HS-27A (cell line): Measurements from ENCODE around the gene NOXO1.

ENCODE experiments used
- DNase-seq: peaks from one replicate; pipeline ENCODE4 v3.0.0-alpha.2; 2012; ENCODE audit warnings: low read depth, missing footprints

Gene NOXO1

GRCh38 chr16:1997494-1998359 is 16.5 kb upstream of the NOXO1 start:
- DNase-seq: no peak

GRCh38 chr16:1993731-1994131 is 12.5 kb upstream of the NOXO1 start:
- DNase-seq: no peak

GRCh38 chr16:1992704-1993317 is 11.5 kb upstream of the NOXO1 start:
- DNase-seq: no peak

GRCh38 chr16:1991948-1992703 is 10.9 kb upstream of the NOXO1 start:
- no peak for DNase-seq

- DNase-seq: no peak
These were observed 10.3 kb upstream of the NOXO1 start for GRCh38 chr16:1991588-1991947.

GRCh38 chr16:1991135-1991551 is 9.9 kb upstream of the NOXO1 start:
- no peak for DNase-seq

- no peak for DNase-seq
These were observed 9.3 kb upstream of the NOXO1 start for GRCh38 chr16:1990351-1991134.

GRCh38 chr16:1990101-1990350 is 8.8 kb upstream of the NOXO1 start:
- no peak for DNase-seq

- DNase-seq: no peak
These were observed 8.2 kb upstream of the NOXO1 start, which contains the start of gene SYNGR3 for GRCh38 chr16:1989209-1990100. Gene SYNGR3 (plus strand): TSS chr16:1989970. CDS start chr16:1990103, 133 bp downstream.

GRCh38 chr16:1987198-1987597 is 5.9 kb upstream of the NOXO1 start:
- no peak for DNase-seq

- no peak for DNase-seq
These were observed 4.3 kb upstream of the NOXO1 start for GRCh38 chr16:1985466-1986150.

GRCh38 chr16:1984347-1985225 is 3.3 kb upstream of the NOXO1 start:
- DNase-seq: no peak

GRCh38 chr16:1983544-1984346 is 2.5 kb upstream of the NOXO1 start, which contains the start of gene GFER:
Gene GFER (plus strand): TSS chr16:1984193. CDS start chr16:1984219, 26 bp downstream.
- no peak for DNase-seq

GRCh38 chr16:1982991-1983543 is 1.8 kb upstream of the NOXO1 start:
- no peak for DNase-seq

- DNase-seq: no peak
These were observed 754 bp upstream of the NOXO1 start for GRCh38 chr16:1982013-1982433.

GRCh38 chr16:1980770-1981087 is 540 bp downstream of the NOXO1 start:
- DNase-seq: no peak

- no peak for DNase-seq
These were observed 1.1 kb downstream of the NOXO1 start for GRCh38 chr16:1980030-1980769.
